GM21381 (cell line): ENCODE measurements around the gene GUCY2C.
A peak's percentile ranks its signal among the peaks of the same experiment; 100 is the strongest.
"Not testable (repeated sequence)": the region's sequence is repeated elsewhere in the genome, so short reads cannot be mapped to it uniquely, and the experiment has no call there.

Experiments used
- ATAC-seq: cut with Tn5 transposase; IDR thresholded peaks from one replicate; pipeline ENCODE4 v1.9.1; 2021; ENCODE audit warnings: mild to moderate bottlenecking, moderate library complexity; ENCODE audit not compliant: unreplicated experiment

The GUCY2C gene

DNA sequence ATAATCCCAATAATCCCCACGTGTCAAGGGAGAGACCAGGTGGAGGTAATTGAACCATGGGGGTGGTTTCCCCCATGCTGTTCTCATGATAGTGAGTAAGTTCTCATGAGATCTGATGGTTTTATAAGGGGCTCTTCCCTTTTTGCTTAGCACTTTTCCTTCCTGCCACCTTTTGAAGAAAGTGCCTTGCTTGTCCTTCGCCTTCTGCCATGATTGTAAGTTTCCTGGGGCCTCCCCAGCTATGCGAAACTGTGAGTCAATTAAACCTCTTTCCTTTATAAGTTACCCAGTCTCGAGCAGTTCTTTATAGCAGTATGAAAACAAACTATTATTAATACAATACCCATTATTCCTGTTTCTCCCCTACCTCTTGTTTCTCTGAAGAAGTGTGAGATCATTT lies 14.2 kb downstream of the GUCY2C start:
- ATAC-seq, result not testable (repeated sequence)

DNA sequence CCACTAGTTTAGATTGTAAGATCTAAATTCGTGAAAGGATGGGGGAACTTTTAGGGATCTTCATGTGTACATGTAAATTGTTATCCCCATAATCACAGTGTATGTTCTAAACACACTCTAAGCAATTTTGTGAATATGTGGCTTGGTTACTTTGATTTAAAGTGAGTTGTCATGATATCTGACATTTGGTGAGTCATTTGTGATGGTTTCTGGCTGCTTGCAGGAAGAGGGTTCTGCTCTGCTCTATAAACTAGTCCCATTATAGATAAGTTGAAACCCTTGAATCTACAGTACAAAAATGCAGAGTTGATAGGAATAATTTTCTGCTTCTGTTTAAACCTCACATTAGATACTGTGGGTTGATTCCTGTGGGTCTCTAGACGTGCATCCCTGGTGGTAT lies 14.8 kb downstream of the GUCY2C start:
- no peak for ATAC-seq

DNA sequence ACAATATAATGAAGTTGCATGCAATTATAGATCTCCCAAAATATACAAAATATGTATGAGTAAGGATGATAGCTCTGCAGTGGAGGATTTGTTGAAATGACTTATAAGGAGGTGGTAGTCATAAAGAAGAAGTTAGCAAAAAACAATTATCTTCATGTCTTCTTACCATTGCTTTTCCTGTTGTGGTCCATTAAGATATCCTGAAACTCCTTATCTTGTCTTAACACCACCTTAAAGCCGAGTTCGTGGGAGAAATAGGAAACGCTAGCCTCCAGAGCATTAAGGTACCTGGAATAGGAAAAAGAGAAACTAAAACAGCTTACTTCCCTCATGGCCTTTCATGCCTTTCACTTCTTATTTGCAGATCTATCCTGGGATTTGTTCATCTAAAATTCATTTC lies 15.2 kb downstream of the GUCY2C start:
- no peak for ATAC-seq

DNA sequence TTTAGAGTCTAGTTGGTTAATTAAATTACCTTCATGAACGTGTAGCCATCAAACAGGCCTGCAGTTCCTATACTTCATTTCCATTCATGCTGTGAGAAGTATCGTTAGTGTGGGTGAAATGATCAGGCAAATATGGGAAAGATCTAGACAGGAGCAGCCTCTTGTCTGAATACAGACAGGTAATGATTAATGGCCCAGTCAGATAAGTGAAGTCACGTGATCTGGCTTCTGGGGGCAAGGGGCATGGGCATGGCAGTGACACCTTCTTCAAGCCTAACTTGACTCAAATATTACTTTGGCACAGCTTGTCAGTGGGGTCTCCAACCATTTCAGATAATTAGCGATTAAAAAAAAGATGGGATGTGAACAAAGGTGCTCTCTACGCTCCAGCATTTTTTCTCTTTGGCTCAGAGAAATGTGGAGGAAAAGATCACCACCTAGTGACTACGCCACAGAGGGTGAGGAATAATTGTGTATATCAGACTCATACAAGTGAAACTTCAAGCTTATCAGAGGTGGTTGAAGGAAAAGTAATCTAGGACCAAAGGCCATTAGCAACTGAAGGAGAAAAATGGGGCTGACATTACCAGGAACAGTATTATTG lies 17.8 kb downstream of the GUCY2C start:
- no peak for ATAC-seq

DNA sequence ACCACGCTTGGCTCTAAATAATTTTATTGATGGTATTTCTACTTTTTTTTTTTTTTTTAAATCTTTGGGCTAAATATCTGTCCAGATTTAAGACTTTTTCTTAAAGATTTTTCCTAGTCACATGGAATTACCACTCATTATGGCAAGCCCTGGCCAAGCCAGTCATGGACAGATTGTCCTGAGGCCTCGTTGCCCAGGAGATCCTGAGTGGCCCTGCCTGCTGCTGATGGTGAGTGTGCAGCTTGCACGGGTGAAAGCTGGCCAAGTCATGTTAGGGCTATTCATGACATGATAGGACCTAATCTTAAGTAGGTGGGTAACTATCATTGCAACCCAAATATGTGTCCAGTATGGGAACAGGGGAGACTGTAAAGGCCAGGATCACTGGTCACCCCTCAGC lies 27.8 kb downstream of the GUCY2C start:
- ATAC-seq, result no peak

DNA sequence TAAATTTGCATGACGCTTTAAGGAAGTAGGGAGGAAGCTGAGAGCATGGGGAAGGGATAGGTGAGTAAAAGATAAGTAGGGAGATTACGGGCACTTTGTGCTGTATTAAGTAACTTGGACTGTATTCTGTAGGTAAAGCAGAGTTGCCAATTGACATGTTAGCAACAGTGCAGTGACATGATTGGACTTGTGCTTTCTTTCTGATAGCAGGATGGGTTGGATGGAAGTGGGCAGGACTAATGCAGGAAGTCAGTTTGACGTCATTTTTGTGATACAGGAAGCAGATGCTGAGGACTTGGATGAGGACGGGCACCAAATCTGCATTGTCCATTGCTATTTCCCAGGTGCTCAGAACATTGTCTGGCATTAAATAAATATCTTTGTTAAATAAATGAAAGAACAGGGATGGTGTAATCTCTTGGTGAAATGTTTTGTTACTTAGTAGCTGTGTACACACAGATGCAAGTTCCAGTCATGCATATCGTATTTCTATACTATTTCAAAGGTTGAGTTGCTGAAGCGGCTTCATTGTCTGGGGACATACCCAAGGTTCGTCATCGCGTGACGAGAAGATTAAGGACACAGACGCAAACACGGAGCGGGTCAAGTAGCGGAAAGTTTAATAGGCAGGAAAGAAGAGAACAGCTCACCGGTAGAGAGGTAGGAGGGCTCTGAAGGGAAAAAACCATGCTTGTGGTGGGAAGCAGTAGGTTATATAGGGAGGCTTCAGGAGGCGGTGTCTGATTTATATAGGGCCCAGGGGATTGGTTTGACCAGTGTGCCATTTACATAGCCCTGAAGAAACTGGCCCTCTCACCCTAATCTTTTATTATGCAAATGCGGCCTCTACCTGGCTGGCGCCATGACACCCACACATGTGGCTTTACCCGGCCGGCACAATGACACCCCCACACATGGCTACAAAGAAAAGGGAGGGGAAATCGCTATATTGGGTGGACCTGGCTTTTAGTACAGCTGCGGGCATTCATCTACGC lies 30.7 kb downstream of the GUCY2C start:
- ATAC-seq, result no peak

DNA sequence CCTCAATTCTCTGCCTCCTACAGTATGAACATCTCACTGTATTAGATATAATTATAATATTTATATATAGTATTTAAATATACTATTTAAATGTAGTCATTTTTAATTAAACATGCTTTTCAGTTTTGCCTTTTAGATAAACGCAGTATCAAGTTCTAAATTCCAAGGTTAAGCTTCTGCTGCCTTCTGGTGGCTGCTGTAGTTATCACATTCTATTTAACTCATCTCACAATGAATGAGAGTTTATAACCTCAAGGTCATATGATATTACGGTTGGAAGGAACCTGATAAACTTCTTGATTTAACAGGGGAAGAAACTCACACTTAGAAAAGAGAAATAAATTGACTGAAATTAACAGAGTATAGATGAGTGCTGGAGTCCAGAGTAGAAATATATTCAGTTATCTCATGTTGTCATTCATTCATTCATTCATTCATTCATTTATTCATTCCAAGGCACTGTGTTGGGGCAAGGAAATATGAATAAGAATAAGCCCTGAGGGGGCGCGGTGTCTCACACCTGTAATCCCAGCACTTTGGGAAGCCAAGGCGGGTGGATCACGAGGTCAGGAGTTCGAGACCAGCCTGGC lies 31.9 kb downstream of the GUCY2C start:
- ATAC-seq, result no peak

DNA sequence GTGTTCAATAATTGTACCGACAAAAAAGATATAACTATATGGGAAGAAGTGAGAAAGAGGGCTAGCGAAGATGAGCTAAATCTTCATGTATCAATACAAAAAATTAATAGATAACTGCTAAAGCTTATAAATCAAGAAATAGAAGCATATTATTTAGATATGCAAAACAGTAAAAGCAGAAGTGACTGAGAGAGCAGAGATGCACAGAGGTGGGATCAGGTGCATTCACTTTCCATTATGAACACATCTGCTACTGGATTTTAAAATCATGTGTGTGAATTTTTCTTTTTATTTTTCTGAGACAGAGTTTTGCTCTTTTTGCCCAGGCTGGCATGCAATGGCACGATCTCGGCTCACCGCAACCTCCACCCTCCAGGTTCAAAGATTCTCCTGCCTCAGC lies 33.4 kb downstream of the GUCY2C start:
- no peak for ATAC-seq

DNA sequence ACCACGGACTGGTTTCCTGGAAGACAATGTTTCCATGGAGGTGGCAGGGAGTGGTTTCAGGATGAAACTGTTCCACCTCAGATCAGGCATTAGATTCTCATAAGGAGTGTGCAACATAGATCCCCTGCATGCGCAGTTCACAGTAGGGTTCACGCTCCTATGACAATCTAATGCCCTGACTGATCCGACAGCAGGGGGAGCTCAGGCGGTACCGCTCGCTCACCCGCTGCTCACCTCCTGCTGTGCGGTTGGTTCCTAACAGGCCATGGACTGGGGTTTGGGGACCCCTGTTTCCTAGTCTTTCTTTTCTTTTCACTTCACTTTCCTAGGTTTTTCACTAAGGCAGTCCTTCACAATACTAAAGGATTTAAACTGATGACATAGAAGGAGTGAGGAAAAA lies 39.6 kb downstream of the GUCY2C start:
- ATAC-seq, result no peak

DNA sequence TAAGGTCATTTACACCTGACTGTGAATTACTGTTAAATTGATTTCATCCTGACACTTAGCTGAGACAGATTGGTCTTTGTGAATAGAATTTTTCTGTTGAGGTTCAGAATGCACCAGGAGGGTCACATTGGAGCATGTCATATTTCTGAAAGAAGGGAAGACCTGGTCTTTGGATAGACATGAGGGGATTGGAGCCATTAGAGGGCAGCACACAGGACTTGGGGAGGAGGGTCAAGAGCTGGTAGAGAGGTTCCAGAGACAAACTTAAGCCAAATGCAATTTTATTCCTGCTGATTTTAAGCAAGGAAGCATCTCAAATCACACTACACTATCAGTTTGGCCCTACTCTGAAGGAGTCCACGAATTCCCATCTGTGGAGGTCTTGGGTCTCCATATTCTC lies 41.1 kb downstream of the GUCY2C start:
- ATAC-seq, result no peak

DNA sequence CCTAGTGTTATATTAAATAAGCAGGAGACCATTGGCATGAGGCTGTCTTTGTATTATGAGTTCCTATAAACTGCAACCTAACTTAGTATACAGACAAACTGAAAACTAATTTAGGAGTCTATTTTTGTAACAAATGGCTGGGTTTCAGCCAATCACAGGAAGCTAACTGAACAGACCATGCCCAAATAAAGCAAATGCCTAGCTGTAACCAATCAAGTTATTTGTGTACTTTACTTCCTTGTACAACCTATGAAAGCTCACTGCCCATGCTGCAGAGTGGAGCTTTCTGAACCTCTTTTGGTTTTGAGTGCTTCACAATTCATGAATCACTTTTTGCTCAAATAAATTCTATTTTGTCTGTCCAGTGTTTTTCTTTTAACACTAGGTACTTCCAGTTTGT lies 41.6 kb downstream of the GUCY2C start:
- no peak for ATAC-seq

DNA sequence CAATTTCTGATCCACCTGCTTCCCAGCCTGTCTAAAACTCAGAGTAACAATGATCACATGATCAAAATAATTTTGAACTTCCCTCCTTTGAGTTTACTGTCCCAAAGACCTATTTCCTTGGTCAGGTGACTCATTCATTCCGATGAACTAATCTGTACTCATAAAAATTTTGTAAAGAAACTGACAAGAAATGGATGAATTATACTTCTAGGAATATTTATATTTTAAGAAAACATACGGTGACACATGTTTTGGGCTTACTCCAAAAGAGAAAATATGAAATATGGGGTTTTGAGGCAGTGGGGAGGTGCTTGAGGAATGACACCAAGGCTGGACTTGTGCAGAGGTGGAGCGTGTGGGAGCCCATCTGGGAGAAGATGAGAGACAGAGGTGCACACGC lies 42.0 kb downstream of the GUCY2C start:
- ATAC-seq, result no peak

DNA sequence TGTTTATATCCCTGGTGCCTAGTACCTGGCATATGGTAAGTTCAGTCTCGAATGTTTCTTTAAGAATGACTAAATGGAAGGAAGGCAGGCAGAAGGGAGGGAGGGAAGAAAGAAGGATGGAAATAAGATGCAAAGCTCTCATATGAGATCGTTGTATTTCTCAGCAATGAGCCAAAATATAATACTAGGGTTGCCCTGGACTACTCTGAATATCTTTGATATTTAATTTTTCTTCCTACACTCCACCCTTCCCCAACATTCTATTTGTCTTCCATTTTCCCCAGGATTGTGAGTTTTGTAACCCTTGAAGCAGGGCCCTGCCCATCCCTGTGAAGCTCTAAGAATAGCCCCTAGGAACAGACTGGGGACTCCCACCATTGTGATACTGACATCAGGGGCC lies 43.9 kb downstream of the GUCY2C start:
- ATAC-seq, result no peak

DNA sequence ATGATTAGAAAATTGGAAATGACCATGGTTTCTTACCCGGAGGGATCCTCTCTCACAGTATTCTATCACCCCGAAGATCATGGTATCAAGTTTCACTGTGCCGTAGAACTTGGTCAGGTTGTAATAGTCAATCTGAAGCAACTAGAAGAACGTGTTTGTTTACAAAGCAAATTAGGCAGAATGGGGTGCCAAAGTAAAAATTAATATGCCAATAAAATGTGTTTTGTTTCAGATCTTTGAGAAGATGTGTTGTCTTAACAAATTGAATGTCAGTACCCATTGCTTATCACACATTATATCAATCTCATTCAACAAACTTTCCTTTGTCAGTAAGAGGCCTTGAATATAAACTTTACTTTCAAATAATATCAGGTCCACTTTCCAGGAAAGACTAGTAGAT lies 45.0 kb downstream of the GUCY2C start:
- no peak for ATAC-seq

DNA sequence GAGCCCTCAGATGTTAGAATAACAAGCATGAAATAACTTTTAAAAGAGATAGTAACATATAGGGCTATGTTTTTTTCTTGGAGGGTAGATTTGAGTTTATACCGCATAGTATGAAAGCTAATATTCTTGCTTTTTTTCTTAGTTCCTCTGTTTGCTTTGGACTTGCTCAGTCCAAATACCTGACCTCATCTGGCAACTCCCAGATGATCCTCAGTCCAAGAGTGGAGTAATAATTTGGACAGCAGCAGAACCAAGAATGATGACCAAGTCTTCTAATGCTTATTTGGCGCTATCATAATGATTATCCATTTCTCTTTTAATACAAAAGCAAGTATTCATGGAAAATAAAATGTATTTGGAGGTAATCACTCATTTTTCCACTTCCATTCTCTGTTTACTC lies 45.6 kb downstream of the GUCY2C start:
- ATAC-seq, result no peak

DNA sequence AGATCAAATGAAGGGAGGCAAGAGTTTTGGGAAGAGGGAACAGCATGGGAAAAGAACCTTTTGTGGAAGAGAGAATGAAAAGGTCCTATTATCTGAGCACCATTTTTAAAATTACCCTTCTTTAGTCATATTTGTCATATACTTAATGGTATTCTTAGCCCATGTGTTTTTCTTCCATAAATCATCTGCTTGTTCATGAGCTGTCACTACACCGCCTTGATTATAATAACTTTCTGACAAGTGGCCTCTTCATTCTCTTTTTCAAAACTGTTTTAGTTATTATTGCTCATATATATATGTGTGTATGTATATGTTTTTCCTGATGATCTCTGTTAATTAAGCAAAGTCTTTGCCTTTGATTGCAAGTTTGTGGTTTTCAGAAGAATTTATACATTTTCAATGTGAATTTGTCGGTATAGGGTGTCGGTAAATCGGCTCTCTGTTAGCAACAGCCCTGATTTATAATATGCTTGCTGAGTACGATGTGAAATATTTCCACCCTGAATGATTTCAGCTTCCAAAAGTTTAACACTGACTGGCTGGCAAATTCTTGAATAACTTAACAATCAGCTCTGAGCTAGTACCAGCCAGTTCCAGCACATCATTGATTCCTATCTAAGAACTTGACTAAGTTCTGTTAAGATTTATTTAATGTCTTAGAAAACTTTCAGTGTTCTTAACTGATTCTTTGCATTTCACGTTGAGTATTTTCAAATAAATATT lies 49.2 kb downstream of the GUCY2C start:
- ATAC-seq, result no peak

DNA sequence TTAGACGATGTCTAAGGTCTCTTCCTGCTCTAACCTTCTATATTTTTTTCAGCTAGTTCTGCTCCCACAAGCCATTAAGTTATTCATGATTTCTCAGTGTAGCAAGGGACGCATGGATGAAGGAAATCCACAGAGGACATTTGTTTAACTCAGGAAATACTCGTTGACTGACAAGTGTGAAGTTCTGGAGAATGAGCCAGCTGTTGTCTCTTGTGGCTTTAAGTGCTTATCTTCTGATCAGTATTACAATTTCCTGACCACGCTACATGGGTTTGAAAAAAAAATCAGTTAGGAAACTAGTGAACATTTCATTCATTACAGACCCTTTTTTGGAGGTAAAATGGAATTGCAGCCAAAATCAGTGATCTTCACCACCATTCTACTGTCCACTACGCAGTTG lies 53.1 kb downstream of the GUCY2C start:
- ATAC-seq, result peak; percentile 45

DNA sequence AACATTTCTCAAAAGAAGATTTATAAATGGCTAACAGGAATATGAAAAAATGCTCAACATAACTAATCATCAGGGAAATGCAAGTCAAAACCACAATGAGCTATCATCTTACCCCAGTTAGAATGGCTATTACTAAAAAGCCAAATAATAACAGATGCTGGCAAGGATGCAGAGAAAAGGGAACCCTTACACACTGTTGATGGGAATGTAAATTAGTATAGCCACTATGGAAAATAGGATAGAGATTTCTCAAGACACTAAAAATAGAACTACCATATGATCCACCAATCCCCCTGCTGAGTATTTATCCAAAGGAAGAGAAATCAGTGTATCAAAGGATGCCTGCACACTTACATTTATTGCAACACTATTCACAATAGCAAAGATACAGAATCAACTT lies 58.3 kb downstream of the GUCY2C start:
- ATAC-seq, result no peak

DNA sequence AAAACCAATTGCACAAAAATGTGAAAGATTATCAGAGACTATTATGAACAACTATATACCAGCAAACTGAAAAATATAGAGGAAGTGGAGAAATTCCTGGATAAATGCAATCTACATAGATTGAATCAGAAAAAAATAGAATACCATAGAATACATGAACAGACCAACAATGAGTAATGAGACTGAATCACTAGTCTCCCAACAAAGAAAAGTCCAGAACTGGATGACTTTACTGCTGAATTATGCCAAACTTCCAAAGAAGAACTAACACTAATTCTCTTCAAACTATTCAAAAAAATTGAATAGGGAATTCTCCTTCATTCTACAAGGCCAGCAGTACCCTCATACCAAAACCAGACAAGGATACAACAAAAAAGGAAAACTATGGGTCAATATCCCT lies 60.6 kb downstream of the GUCY2C start:
- ATAC-seq, result no peak

DNA sequence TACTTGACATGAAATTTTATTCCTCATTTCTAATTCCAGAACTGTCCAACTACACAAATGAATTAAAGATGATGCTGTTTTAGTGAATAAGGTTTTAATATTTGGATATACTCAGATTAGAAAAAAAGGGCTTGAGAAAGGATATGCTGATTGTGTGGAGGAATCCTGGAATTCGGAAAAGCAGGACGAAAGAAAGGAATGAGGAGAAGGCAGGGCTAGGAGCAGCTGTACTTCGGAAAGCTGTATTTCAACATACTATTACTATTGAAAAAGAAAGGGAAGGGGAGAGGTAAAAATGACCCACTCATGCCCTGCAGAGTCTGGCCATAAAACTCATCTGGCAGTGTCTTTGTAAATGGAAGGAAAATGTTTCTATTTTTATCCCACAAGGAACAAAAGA lies 65.6 kb downstream of the GUCY2C start:
- ATAC-seq, result no peak
